ENCODE data around the gene BBX.

BBX gene

DNA sequence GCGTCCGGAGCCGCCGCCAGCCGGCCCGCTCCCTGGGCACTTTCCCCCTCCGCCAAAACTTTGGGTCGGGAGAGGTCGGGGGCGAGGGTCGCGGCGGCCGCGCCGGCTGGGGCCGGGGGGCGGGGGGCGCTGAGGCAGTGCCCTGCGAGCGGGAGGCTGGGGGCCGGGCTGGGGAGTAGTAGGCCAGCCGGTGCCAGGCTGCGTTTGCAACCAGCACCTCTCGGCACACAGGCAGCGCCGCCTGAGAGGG lies 452 bp downstream of the BBX start:
- TF ChIP-seq, protein P1, sequence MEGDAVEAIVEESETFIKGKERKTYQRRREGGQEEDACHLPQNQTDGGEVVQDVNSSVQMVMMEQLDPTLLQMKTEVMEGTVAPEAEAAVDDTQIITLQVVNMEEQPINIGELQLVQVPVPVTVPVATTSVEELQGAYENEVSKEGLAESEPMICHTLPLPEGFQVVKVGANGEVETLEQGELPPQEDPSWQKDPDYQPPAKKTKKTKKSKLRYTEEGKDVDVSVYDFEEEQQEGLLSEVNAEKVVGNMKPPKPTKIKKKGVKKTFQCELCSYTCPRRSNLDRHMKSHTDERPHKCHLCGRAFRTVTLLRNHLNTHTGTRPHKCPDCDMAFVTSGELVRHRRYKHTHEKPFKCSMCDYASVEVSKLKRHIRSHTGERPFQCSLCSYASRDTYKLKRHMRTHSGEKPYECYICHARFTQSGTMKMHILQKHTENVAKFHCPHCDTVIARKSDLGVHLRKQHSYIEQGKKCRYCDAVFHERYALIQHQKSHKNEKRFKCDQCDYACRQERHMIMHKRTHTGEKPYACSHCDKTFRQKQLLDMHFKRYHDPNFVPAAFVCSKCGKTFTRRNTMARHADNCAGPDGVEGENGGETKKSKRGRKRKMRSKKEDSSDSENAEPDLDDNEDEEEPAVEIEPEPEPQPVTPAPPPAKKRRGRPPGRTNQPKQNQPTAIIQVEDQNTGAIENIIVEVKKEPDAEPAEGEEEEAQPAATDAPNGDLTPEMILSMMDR (IDR thresholded peaks at IDR 0.05; ENCODE audit: low read depth, low read length): no peak
- no peak for DNase-seq (ENCODE audit: extremely low read depth, low read depth)

DNA sequence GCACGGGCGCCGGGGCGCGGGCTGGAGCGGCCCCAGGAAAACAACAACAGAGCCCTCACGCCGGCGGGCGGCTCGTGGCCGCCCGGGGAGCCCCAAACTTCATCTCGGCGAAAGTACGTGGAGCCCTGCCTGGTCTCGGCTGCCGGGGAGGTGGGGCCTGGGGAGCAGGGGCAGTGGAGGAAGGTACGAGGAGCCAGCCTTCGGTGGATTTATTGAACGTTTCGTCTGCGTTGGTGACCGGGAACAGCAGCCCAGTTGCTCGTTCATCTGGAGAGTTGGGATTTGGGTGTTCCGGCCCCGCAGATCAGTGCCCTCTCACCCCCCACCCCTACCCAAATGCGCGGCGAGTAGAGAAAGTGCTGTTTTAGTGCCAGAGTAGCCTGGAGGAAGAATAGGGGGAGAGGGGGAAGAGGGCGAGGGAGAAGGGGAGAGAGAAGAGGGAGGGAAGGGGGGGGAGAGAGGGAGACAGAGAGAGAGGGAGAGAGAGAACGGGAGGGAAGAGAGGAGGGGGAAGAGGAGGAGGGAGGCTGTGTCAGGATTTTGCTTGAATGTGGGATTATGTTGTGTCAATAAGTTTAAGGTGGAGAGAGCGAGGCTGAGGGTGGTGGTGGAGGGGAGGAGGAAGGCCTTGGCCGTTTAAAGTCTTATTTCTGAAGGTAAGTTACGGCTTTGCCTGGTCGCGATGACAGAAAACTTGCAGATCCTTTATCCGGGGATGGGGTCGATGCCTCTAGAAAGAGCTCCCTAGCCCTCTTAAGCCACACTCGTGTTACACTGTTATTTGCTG lies 970 bp downstream of the BBX start:
- no peak for DNase-seq (ENCODE audit: extremely low read depth, low read depth)
- TF ChIP-seq, protein P1 (IDR thresholded peaks at IDR 0.05; ENCODE audit: low read depth, low read length): no peak

DNA sequence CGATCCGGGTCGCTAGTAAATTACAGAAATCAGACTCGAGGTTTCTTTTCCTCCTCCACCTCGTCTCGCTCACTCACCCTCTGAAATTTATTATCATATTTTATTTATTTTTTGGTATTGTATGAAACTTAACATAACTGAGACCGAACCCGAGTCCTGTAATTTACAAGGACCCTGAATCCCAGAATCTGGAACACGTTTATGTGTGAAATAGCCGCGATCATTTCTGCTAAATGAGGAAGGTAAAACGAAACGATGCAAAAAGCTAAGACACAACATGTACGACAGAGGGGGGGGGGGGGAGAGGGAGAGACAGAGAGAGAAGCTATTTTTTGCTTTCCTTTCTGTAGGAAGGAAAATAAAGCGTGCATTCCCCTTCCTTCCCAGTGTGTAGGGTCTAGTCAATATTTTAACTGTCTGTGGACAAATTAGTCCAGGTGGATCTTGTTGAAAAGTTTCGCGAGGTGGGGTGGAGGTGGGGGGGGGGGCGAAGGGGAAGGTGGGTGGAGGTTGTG lies 1.6 kb downstream of the BBX start:
- DNase-seq (ENCODE audit: extremely low read depth, low read depth): no peak
- TF ChIP-seq, protein P1 (IDR thresholded peaks at IDR 0.05; ENCODE audit: low read depth, low read length): no peak

DNA sequence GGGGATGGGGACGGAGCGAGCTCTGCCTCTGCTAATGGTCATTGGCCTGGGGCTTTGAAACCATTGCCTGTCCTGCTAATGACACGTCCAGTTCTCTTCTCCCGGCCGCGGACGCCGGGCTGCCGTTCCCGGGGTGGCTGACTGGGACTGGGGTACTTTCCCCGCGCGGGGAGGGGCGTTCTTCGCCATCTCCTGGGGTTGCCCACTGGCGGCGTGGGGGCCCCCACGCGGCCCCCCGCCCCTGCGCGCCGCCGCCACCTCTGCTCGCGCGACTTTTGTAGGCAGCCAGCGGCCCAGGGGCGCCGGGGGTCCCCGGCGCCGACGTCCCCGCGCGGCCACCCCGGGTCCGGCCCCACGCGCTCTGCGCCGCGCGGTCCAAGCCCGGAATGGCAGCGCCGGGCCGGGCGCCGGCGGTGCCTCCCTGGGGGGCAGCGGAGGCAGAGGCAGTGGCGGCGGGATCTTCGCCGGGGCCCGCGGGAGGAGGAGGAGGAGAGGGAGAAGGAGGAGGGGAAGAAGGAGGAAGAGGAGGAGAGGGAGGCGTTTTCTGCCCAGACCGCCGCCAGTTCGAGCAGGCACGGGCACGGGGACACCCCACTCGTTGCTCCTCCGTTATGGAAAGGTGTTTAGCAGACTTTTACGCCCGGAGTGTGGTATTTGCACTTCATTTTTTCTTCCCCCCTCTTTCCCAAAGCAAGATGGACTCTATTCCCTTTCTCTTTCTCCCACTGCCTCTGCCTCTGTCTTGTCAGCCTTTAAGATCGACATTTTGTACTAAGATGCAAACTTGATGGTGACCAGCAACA lies 2.3 kb downstream of the BBX start:
- TF ChIP-seq, protein P1 (IDR thresholded peaks at IDR 0.05; ENCODE audit: low read depth, low read length): no peak
- DNase-seq (ENCODE audit: extremely low read depth, low read depth): no peak

DNA sequence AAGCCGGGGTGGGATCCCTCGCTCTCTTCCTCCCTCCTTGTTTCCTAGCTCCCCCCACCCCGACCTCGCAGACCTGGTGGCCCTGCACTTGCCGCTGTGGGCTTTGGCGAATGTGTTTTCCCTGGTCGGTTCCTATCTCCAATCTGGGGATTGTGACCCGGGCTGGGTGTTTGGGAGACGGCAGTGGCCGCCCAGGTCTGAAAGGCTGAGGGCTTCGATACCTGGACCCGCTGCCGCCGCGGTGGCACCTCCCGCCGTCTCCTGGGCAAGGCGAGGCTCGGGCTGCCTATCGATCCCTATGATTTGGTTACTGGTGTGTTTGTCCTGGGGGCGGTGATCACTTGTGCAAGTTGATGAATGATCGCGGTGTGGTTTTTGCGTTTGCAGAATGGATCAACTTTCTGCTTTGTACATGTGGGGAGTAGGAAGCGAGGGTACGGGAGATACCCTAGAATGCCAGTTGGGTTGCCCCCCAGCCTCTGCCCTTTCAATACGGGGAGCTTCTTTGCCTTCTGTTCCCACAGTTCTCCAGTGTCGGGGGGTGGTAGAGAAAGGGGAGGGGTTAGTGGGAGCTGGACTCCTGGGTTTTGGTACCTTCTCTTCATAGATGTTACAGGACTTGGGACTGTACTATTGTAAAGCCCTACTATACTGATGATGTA lies 3.0 kb downstream of the BBX start:
- TF ChIP-seq, protein P1 (IDR thresholded peaks at IDR 0.05; ENCODE audit: low read depth, low read length): no peak
- DNase-seq (ENCODE audit: extremely low read depth, low read depth): no peak

DNA sequence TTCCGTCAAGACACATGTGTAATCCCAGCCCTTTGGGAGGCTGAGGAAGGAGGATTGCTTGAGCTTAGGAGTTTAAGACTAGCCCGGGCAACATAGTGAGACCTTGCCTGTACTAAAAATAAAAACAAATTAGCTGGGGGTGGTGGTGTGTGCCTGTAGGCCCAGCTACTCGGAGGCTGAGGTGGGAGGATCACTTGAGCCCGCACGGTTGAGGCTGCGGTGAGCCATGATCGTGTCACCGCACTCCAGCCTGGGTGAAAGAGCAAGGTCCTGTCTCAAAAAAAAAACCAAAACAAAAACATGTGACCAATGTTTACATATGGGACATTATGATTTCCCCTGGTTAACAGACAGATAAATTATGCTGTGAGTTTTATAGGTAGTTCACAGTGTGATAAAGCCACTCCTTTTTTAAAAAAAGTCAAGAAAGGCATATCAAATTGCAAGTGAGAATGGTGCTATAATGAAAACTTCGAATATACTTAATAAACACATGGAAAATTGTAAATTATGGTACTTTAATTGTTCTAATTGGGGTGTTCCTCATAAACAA lies 9.2 kb downstream of the BBX start:
- TF ChIP-seq, protein P1 (IDR thresholded peaks at IDR 0.05; ENCODE audit: low read depth, low read length): no peak
- DNase-seq (ENCODE audit: extremely low read depth, low read depth): no peak
